GM03348 (cell line): ENCODE measurements around the gene ATP6V1B1.
"Not testable (repeated sequence)": the region's sequence is repeated elsewhere in the genome, so short reads cannot be mapped to it uniquely, and the experiment has no call there.

Experiments
- DNase-seq: peaks from one replicate; pipeline ENCODE4 v3.0.0; 2012; ENCODE audit warnings: low spot score

Gene ATP6V1B1

GRCh38 chr2:71008342-71008741 lies 72.6 kb downstream of the ATP6V1B1 start:
- peak; percentile 1 for DNase-seq

GRCh38 chr2:71011786-71012185 lies 76.1 kb downstream of the ATP6V1B1 start:
- not testable (repeated sequence) for DNase-seq
